Trophoblast cell (in vitro differentiated cells and primary cell): ENCODE results near the gene OGG1.
A peak's percentile ranks its signal among the peaks of the same experiment; 100 is the strongest.

Experiments
- DNase-seq, 2 donors: peaks; one replicate each; pipeline ENCODE4 v3.0.0-alpha.2; 2016
- H2AFZ ChIP-seq: 2 replicates; pipeline ENCODE4 v1.6.1; 2013; ENCODE audit warnings: low read length, moderate library complexity, mild to moderate bottlenecking; ENCODE audit not compliant: insufficient read depth, poor library complexity
- H2AK5ac ChIP-seq: 2 replicates; pipeline ENCODE4 v1.6.1; 2013; ENCODE audit warnings: mild to moderate bottlenecking, low read length
- H2BK120ac ChIP-seq: 2 replicates; pipeline ENCODE4 v1.6.1; 2013; ENCODE audit warnings: low read length, mild to moderate bottlenecking, moderate library complexity; ENCODE audit not compliant: insufficient read depth, poor library complexity
- H2BK12ac ChIP-seq: 2 replicates; pipeline ENCODE4 v1.6.1; 2013; ENCODE audit warnings: mild to moderate bottlenecking, low read length, moderate library complexity
- H2BK5ac ChIP-seq: 2 replicates; pipeline ENCODE4 v1.6.1; 2013; ENCODE audit warnings: low read length, low read depth, moderate library complexity, mild to moderate bottlenecking; ENCODE audit not compliant: poor library complexity
- H3K14ac ChIP-seq: 2 replicates; pipeline ENCODE4 v1.6.1; 2013; ENCODE audit warnings: mild to moderate bottlenecking, low read length
- H3K18ac ChIP-seq: 2 replicates; pipeline ENCODE4 v1.6.1; 2013; ENCODE audit warnings: mild to moderate bottlenecking, low read length
- H3K23ac ChIP-seq: 2 replicates; pipeline ENCODE4 v1.6.1; 2013; ENCODE audit warnings: low read length
- H3K27ac ChIP-seq: 2 replicates; pipeline ENCODE4 v1.5.1; 2013; ENCODE audit warnings: low read depth, mild to moderate bottlenecking, inconsistent platforms, low read length, moderate library complexity
- H3K27me3 ChIP-seq: 2 replicates; pipeline ENCODE4 v1.6.1; 2013; ENCODE audit warnings: inconsistent platforms, mild to moderate bottlenecking, low read length, moderate library complexity; ENCODE audit not compliant: insufficient read depth
- H3K36me3 ChIP-seq, 2 experiments: 1 replicate in 1 of 2; 2 replicates in 1 of 2; pipeline ENCODE4 v1.6.1; 2013; ENCODE audit warnings: low read length in 2 of 2, mild to moderate bottlenecking in 2 of 2, moderate library complexity in 1 of 2; ENCODE audit not compliant: insufficient read depth in 2 of 2, control insufficient read depth in 1 of 2
- H3K4ac ChIP-seq: 2 replicates; pipeline ENCODE4 v1.6.1; 2013; ENCODE audit warnings: low read depth, mild to moderate bottlenecking, low read length, moderate library complexity
- H3K4me1 ChIP-seq, 2 experiments: 1 replicate in 1 of 2; 2 replicates in 1 of 2; pipeline ENCODE4 v1.6.1; 2013; ENCODE audit warnings: low read length in 2 of 2, mild to moderate bottlenecking in 2 of 2, moderate library complexity in 1 of 2; ENCODE audit not compliant: insufficient read depth in 2 of 2, control insufficient read depth in 1 of 2
- H3K4me2 ChIP-seq: 2 replicates; pipeline ENCODE4 v1.6.1; 2013; ENCODE audit warnings: inconsistent platforms, mild to moderate bottlenecking, low read length, moderate library complexity
- H3K4me3 ChIP-seq: 2 replicates; pipeline ENCODE4 v1.5.1; 2013; ENCODE audit warnings: mild to moderate bottlenecking, low read depth, low read length, inconsistent platforms
- H3K79me1 ChIP-seq: one replicate; pipeline ENCODE4 v1.6.1; 2013; ENCODE audit warnings: low read length
- H3K79me2 ChIP-seq: 2 replicates; pipeline ENCODE4 v1.6.1; 2013; ENCODE audit warnings: low read length, mild to moderate bottlenecking; ENCODE audit not compliant: control insufficient read depth, insufficient read depth, poor library complexity
- H3K9ac ChIP-seq: 2 replicates; pipeline ENCODE4 v1.6.1; 2013; ENCODE audit warnings: mild to moderate bottlenecking, low read length
- H3K9me3 ChIP-seq: 2 replicates; pipeline ENCODE4 v1.6.1; 2013; ENCODE audit warnings: low read depth, mild to moderate bottlenecking, control low read depth, inconsistent platforms, low read length; ENCODE audit not compliant: insufficient read depth
- H4K12ac ChIP-seq: 2 replicates; pipeline ENCODE4 v1.6.1; 2013; ENCODE audit warnings: low read depth, mild to moderate bottlenecking, low read length, moderate library complexity
- H4K8ac ChIP-seq: 2 replicates; pipeline ENCODE4 v1.6.1; 2013; ENCODE audit warnings: low read depth, mild to moderate bottlenecking, low read length, moderate library complexity
- H4K91ac ChIP-seq: one replicate; pipeline ENCODE4 v1.6.1; 2013; ENCODE audit warnings: low read depth, mild to moderate bottlenecking, low read length, moderate library complexity
- WGBS: extraction: QIAGEN DNeasy Blood & Tissue Kit; methylation state at CpG from one replicate; pipeline ENCODE4 v1.1.7; 2013; ENCODE audit warnings: missing lambda C conversion rate; ENCODE audit not compliant: insufficient read length, insufficient coverage; ENCODE audit errors: extremely low coverage; 5-methylcytosine and 5-hydroxymethylcytosine counted together

Gene OGG1

DNA sequence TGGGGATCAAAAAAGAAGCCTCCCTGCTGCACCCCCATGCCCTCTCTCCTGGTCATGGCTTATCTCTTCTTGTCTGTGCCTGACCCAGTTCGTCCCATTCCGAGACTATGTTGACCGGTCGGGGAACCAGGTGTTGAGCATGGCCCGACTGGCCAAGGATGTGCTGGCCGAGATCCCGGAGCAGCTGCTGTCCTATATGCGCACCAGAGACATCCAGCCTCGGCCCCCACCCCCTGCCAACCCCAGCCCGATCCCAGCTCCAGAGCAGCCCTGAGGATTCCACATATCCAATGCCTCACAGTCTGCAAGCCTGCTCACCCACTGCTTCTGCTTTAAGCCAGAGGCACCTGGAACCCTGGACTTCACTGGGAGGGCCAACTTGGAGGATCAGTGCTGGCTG lies 20.3 kb upstream of the OGG1 start:
- no peak overlapping the region for H4K12ac ChIP-seq
- no peaks in the 10 kb centered on the region for H3K9me3 ChIP-seq
- no peak overlapping the region for H3K14ac ChIP-seq
- peaks cover 9% of the 10 kb centered on the region for H3K79me1 ChIP-seq
- no peak overlapping the region for H2AFZ ChIP-seq
- WGBS, result no CpG with 5 or more reads among the region's 10 CpGs
- H3K36me3 ChIP-seq, result peaks cover 7 to 10% of the 10 kb centered on the region in 2 experiments
- no peak overlapping the region for H3K23ac ChIP-seq
- H2BK120ac ChIP-seq, result no peak overlapping the region
- H3K79me2 ChIP-seq, result peaks cover 17% of the 10 kb centered on the region
- no peak overlapping the region for H2BK12ac ChIP-seq
- H4K91ac ChIP-seq, result no peak overlapping the region
- DNase-seq, result no peak
- H4K8ac ChIP-seq, result no peak overlapping the region
- no peak overlapping the region for H3K4me3 ChIP-seq
- H3K4ac ChIP-seq, result no peak overlapping the region
- no peak overlapping the region for H3K4me2 ChIP-seq
- H3K4me1 ChIP-seq, result peaks cover 8 to 10% of the 10 kb centered on the region in 2 experiments
- no peak overlapping the region for H3K9ac ChIP-seq
- H2AK5ac ChIP-seq, result no peak overlapping the region
- H2BK5ac ChIP-seq, result no peak overlapping the region
- no peak overlapping the region for H3K18ac ChIP-seq
- no peak overlapping the region for H3K27ac ChIP-seq
- no peaks in the 10 kb centered on the region for H3K27me3 ChIP-seq

DNA sequence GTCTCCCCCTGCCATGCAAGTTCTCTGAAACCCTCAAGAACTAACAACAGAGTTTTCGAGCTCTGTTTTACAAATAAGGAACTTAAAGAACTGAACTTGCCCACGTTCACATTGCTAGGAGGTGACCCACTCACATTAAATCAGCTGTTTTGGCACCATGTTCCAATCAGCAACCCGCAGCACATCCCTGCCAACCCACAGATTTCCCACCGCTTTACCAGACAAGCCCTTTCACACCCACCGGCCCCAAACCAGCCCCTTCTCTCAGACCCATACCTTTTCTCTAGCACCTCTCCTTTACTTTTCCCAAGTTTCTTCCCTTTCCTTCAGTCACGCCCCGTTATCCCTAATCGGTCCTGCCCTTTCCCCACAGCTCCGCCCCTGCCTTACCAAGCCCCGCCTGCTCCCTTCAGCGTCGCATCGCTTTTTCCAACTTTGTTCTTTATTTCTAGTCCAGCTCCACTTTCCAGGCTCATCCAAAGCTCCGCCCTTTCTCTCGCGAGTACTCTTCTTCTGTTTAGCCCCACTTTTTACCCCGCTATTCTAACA lies 19.0 kb upstream of the OGG1 start:
- Histone ChIP-seq H4K12ac (peak overlapping the region; percentile 14), H3K36me3 (peaks cover 12 to 17% of the 10 kb centered on the region in 2 experiments), H3K79me1 (peaks cover 9% of the 10 kb centered on the region), H2BK12ac (no peak overlapping the region), H3K23ac (no peak overlapping the region), H2BK120ac (no peak overlapping the region), H3K79me2 (peaks cover 17% of the 10 kb centered on the region), H3K9me3 (no peaks in the 10 kb centered on the region), H4K91ac (no peak overlapping the region), H4K8ac (peak overlapping the region; percentile 76), H3K4ac (no peak overlapping the region), H3K4me1 (peaks cover 8 to 10% of the 10 kb centered on the region in 2 experiments), H3K18ac (no peak overlapping the region), H2BK5ac (no peak overlapping the region), H2AK5ac (no peak overlapping the region), H3K4me3 (peak overlapping the region; percentile 62), H3K14ac (no peak overlapping the region), H3K9ac (no peak overlapping the region), H3K27ac (peak overlapping the region; percentile 77), H2AFZ (peak overlapping the region; percentile 83), H3K4me2 (peak overlapping the region; percentile 65), H3K27me3 (no peaks in the 10 kb centered on the region)
- DNase-seq, result no peak
- no CpG with 5 or more reads among the region's 17 CpGs for WGBS

DNA sequence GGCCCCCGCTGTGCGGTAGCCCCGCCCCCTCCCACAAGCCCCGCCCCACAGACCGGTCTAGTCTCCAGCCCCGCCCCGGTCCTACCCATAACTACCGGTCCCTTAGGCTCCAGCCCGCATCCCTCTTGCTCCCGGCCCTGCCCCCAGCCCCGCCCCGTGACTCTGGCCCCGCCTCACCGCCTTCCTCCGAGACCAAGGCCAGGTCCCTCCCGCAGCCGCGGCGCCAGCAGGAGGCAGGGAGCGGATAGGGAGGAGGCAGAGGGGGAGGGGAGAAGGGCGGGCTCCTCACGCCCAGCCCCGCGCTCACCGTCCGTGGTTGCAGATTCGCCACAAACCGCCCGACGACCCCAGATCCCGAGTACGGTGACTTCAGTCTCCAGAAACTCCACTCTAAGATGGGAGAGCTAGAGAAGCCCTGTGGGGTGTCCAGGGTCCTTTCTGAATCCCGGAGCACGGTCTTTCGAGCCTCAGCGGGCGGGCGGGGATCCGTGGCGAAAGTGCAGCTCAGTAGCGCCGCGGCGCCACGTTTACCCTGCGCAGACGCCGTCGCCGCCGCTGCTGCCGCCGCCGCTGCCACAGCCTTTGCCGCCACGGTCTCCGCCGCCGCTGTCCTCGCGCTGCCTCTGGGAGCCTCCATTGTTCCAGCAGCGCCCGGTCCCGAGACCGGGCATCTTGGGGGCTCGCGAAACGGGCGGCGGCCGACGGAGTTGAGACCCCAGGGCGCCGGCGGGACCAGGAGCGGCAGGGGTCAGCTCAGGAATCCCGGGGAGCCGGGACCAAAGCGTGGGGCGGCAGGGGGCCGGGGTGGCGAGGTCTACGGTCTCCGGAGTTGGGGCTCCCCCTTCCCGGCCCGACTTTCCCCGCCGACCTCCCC lies 18.3 kb upstream of the OGG1 start, which contains the start of gene BRPF1:
Gene BRPF1, plus strand, starts transcription at position 530 of the 874 bp plus-strand sequence. CDS start 2,406 bp downstream, outside the sequence.
- peaks cover 17% of the 10 kb centered on the region for H3K79me2 ChIP-seq
- no CpG with 5 or more reads among the region's 88 CpGs for WGBS

DNA sequence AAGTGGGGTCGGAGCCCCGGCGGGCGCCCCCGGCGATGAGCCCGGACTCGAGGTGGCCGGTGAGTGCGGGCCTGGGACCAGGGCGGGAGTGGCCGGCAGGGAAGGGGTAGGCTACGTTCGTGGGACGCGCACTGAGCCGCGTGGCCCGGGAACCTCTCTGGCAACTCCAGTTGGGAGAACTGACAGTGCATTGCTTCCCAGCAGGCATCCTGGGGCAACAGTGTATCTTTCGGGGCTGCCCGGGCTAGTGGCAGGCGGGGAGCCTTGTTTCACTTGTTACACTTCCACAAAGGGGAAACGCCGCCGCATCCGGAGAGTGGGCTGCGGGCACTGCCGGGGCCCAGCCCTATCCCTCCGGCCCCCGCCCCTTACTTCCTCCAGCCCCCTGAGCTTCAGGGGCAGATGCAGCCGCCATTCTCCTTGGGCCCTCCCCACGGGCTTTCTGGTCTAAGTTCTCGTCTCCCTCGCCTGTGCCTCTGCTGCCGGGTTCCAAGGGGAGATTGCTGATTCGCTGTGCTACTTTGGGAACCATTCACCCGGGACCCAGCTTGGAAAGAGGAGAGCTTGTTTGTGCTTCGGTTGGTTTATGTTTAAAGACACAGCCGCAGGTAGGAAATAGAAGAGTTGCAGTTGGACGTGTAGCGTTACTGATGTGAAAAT lies 17.5 kb upstream of the OGG1 start:
- peak overlapping the region; percentile 99 for H2AFZ ChIP-seq

More for the DNA sequence above, 18.3 kb upstream of the OGG1 start, which contains the start of gene BRPF1:
- Histone ChIP-seq H4K12ac (peak within 1 kb of the TSS; percentile 93), H2AFZ (peak within 1 kb of the TSS; percentile 99), H3K27me3 (no peaks in the 10 kb centered on the region), H3K9me3 (no peaks in the 10 kb centered on the region), H3K4me3 (peak within 1 kb of the TSS; percentile 97), H3K4ac (peak within 1 kb of the TSS; percentile 97), H2BK5ac (peak within 1 kb of the TSS; percentile 100), H4K8ac (peak within 1 kb of the TSS; percentile 99), H3K18ac (peak within 1 kb of the TSS; percentile 92), H3K79me1 (peaks cover 9% of the 10 kb centered on the region), H3K4me2 (peak within 1 kb of the TSS; percentile 88), H3K23ac (no peak within 1 kb of the TSS), H3K27ac (peak within 1 kb of the TSS; percentile 92), H3K14ac (peak within 1 kb of the TSS; percentile 99), H4K91ac (peak within 1 kb of the TSS; percentile 99), H3K4me1 (peaks cover 8 to 10% of the 10 kb centered on the region in 2 experiments), H3K9ac (peak within 1 kb of the TSS; percentile 96), H3K36me3 (peaks cover 13 to 21% of the 10 kb centered on the region in 2 experiments), H2AK5ac (peak within 1 kb of the TSS; percentile 91), H2BK120ac (peak within 1 kb of the TSS; percentile 100), H2BK12ac (peak within 1 kb of the TSS; percentile 72)
- peak; percentile 97 to 99 for DNase-seq

More for the DNA sequence above, 17.5 kb upstream of the OGG1 start:
- H2BK120ac ChIP-seq, result peak overlapping the region; percentile 100
- peak in 1 of 2 donors; percentile 37 for DNase-seq
- peak overlapping the region; percentile 96 for H3K9ac ChIP-seq
- peaks cover 17% of the 10 kb centered on the region for H3K79me2 ChIP-seq
- H2BK5ac ChIP-seq, result peak overlapping the region; percentile 100
- H3K18ac ChIP-seq, result peak overlapping the region; percentile 75
- H4K12ac ChIP-seq, result peak overlapping the region; percentile 93
- no peak overlapping the region for H3K23ac ChIP-seq
- no peaks in the 10 kb centered on the region for H3K9me3 ChIP-seq
- peak overlapping the region; percentile 99 for H4K91ac ChIP-seq
- WGBS, result no CpG with 5 or more reads among the region's 41 CpGs
- no peaks in the 10 kb centered on the region for H3K27me3 ChIP-seq
- peak overlapping the region; percentile 97 for H3K4ac ChIP-seq
- H3K4me3 ChIP-seq, result peak overlapping the region; percentile 97
- H3K27ac ChIP-seq, result no peak overlapping the region
- peaks cover 9% of the 10 kb centered on the region for H3K79me1 ChIP-seq
- H3K4me2 ChIP-seq, result peak overlapping the region; percentile 88
- peak overlapping the region; percentile 99 for H4K8ac ChIP-seq
- H2BK12ac ChIP-seq, result peak overlapping the region; percentile 65
- peak overlapping the region; percentile 91 for H2AK5ac ChIP-seq
- H3K14ac ChIP-seq, result peak overlapping the region; percentile 99
- peaks cover 8 to 10% of the 10 kb centered on the region in 2 experiments for H3K4me1 ChIP-seq
- peaks cover 17 to 28% of the 10 kb centered on the region in 2 experiments for H3K36me3 ChIP-seq
